GM18498 (cell line): ENCODE measurements around the gene SMARCD1.
A peak's percentile ranks its signal among the peaks of the same experiment; 100 is the strongest.

Experiments used
- ATAC-seq: cut with Tn5 transposase; IDR thresholded peaks from one replicate; pipeline ENCODE4 v1.9.1; 2021; ENCODE audit warnings: mild to moderate bottlenecking, moderate library complexity; ENCODE audit not compliant: unreplicated experiment

SMARCD1 gene

DNA sequence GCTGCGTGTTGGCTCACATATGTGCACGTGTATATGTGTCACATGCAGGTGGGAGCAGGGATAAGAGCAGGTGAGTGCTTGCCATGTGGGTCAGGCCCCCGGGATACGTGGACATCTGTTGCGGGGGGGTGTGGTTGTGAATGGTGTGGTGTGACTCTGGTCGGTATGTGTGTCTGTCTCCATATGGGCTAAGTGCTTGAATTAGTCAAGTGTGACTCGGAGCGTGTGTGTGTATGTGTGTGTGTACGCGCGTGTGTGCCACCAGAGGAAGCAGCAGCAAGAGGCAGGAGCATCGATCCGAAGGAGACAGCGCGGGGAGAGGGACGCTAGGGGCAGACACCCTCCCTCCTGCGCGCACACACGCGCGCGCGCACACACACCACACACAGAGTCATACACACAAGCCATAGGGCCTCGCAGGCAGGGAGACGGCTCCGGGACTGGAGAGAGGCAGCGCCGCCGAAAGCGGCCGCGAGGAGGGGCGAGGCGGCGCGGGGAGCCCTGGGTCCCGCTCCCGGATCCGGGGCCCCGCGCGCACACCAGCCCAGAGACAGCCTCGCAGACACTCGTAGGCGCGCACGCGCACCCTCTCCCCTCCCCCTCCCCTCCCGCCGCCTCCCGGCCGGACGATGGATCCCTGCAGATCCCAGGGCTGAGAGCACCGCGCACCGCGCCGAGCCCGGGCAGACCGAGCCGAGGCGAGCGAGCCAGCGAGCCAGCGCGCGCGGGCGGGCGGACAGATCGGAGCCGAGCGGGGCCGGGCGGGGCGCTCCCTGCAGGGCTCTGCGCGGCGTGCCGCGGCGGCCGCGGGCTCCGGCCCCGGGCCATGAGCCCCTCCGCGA lies 27.9 kb upstream of the SMARCD1 start, which contains the start of gene ASIC1:
ASIC1 (plus strand) TSS at position 597 of the 842 bp plus-strand sequence. CDS start 1,171 bp downstream, outside the sequence.
- ATAC-seq, result no peak

DNA sequence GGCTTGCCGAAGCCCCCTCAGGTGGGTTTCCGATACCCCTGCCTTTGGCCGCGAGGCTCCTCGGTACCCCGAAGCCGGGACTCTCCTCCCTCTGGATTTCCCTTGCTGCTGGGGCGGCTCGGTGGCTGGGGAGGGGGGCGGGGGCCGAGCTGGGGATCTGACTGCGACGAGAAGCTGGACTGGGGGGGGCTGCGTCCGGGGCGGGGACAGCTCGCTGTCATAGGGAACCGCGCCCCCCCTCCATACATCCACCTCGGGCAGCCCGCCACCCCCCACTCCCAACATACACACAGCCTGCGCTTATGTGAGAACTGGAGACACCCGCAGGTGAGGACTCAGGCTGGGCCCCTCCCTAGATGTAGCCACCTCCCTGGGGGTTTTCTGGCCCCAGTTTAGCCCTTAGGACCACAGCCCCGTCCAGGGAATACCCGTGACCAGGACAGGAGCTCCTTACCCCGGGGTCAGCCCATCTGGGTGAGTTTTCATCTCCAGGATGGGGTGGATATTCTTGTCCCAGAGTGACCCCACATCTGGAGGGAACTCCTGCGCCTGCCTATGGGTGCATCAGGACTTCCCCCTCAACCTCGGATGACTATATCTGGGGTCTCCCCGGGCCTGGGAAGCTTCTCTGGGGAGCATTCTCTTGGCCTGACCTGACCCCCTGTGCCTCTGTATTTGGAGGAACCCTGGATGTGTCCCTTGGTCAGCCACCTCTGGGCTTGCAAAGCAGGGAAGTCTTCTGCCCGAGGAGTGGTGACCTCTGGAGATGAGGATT lies 27.1 kb upstream of the SMARCD1 start:
- ATAC-seq, result no peak

DNA sequence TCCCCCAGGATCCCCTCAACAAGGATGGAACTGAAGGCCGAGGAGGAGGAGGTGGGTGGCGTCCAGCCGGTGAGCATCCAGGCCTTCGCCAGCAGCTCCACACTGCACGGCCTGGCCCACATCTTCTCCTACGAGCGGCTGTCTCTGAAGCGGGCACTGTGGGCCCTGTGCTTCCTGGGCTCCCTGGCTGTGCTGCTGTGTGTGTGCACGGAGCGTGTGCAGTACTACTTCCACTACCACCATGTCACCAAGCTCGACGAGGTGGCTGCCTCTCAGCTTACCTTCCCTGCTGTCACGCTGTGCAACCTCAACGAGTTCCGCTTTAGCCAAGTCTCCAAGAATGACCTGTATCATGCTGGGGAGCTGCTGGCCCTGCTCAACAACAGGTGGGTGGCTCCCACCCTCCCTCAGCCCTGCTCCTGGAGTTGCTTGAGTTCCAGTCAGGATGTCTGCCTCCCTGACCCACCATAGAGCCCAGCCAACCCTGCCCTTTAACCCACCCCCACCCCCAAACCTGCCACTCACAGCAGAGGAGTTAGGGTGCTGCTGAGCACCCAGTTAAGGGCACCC lies 26.3 kb upstream of the SMARCD1 start:
- ATAC-seq, result no peak

DNA sequence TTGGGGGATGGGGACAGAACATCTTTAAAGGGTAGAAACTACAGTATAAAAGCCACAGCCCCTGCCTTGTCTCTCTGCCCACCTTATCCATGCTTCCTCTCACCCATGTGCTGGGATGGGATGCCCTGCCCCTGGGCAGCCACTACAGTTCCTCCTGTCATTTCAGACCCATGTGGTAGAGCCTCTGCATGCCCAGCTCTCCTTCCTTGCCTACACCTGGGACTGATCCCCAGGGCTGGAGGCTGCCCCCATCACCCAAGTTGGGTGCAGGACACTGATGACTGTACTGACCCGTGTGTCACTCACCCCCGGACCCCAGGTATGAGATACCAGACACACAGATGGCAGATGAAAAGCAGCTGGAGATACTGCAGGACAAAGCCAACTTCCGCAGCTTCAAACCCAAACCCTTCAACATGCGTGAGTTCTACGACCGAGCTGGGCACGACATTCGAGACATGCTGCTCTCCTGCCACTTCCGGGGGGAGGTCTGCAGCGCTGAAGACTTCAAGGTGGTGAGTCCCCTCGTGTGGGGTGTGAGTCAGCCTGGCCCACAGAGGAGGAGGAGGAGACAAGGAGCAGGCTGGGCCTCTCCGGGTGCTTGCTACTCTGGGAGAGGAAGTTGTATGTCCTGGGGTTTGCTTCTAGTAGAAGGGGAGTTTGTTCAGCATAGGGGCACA lies 25.6 kb upstream of the SMARCD1 start:
- ATAC-seq, result no peak

DNA sequence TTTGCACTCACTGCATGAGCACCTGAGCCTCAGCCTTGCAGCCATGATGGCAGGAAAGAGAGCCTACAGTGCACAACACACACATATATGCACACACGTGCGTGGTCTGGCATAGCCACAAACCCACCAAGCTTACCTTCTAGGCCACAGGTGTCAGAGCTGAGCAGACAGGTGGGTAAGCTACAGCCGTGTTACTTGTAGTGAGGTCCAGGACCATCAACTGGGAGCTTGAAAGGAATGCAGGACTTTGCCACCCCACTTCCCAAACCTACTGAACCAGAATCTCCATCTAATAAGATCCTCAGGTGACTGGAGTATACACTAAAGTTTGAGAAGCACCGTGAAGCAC lies 25.0 kb upstream of the SMARCD1 start:
- no peak for ATAC-seq

DNA sequence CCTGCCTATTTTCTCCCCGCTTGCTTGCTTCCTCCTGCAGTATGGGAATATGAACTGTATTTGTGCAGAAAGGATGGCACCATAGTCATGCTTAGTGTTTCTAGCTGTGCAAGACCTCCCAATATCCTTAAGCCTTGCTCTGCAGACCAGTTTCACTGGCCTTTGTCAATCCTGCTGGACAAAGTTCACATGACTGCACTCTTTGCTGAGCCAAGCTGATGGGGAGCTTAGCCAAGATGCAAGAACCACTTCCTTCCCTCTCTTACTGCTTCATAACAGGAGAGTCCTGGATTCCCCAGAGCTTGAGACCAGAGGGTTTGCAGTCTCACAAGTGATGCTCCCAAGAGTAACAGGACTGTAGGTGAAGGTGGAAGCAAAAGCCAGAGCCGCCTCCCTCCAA lies 24.0 kb upstream of the SMARCD1 start:
- ATAC-seq, result no peak

DNA sequence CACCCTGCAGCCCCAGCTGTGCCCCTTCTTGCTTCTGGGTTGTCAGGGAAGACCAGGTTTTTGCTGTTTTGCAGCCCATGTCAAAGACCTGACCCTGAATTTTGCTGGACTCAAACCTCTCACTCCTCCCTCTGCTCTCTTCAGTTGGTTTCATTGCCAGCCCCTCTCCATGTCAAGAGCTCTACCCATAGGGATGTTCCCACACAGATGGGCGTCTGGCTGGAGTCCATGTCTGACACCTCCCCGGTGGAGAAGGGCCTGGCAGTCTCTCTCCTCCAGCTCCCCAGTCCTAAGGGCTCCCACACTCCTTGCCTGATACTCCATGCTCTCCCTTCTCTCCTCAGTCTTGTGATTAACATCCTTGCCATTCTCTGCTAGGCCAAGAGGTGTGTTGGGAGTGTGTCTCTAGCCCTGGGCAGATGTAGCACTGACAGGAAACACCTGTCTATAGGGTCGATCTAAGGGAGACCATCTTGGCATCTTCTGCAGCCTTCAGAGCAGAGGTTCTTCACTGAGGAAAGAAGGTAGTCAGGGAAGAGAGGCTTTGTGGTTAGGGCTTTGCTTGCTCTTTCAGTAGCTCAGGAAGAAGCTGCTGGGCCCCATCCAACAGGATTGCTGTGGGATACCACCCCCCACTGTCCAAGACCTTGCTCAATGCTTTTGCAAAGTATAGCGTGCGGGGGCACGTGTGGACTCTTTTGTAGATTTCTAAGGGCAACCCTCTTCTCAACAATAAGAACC lies 23.0 kb upstream of the SMARCD1 start:
- no peak for ATAC-seq

DNA sequence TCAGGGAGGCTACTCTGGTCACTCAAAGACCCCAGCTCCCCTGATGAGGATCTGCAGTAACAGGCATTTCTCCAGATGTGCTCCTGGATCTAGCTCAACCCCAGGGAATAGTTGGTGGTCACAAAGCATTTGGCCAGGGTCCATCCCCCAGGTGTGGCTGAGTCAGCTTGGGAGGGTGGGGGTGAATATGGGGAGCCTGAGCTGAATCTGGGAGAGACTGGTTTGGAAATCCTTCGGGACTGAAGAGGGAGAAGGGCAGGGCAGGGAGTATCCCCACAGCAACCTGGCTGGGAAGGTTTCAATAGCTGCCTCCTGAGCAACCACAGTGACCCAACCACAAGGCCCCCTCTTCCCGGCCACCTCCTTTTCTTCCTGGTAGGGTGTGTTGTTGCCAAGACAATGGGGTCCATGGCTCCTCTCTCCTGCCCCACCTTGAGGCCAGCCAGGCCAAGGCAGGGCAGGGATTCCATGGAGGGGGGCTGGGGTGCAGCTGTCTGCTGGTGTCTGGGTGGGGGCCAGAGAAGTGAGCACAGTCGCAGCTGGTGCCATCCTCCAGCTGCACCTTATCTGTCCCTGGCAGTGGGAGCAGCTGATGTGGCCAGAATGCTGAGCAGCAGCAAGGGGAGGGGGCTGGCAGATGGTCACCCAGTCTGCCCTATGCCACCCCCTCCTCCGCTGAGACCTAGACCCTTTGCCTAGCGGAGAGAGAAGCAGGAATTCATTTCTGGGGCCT lies 22.2 kb upstream of the SMARCD1 start:
- ATAC-seq, result no peak

DNA sequence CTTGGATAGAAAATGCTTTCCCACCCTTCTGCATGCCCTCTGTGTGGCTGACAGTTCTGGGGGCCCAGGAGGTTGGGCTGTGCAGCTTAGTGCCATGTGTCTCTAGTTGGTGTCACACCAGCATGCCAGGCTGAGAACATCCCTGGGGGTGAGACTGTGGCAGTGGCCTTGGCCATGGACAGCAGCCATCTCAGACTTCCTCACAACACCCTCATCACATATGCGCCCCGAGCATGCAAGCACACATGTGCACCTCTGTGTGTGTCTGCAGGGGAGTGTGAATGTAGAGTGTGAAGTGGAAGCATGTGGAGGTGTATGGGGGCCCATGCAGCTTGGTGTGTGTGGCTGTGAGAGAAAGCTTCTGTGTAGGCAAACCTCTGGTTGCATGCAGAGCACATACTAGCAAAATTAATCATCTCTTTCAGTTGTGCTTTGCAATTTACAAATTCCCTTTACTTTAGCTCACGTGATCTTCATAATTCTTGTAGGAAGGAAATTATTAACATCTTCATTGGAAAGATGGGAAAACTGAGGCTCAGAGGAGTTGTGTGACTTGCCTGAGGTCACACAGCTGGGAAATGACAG lies 19.3 kb upstream of the SMARCD1 start:
- ATAC-seq, result no peak

DNA sequence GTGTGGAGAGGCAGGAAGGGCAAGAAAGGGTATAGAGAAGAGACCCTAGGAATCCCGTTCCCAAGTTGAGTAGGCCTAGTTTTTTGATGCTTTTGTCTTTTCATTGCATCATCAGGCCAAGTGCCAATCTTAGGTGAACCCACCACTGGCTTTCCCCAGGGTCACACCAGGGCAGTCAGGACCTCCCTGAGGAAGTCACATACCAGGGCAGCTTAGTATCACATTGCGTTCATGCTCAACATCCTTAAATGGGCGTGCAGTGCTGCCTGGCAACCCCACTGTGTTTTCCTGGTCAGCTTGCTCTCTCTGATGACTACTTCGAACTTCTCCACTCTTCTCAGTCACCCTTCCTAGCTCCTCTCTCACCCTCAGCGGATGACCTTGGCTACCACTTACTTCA lies 18.7 kb upstream of the SMARCD1 start:
- ATAC-seq, result no peak

DNA sequence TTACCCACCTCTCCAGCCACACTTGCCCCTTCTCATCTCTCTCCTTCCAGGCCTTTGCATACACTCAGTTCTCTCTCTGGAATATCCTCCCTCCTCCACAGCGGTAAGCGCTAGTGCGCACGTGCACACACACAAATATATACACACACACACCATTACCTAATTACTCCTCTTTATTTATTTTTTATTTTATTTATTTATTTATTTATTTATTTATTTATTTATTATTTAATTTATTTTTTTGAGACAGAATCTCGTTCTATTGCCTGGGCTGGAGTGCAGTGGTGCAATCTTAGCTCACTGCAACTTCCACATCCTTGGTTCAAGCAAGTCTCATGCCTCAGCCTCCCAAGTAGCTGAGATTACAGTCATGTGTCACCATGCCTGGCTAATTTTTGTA lies 16.1 kb upstream of the SMARCD1 start:
- ATAC-seq, result no peak

DNA sequence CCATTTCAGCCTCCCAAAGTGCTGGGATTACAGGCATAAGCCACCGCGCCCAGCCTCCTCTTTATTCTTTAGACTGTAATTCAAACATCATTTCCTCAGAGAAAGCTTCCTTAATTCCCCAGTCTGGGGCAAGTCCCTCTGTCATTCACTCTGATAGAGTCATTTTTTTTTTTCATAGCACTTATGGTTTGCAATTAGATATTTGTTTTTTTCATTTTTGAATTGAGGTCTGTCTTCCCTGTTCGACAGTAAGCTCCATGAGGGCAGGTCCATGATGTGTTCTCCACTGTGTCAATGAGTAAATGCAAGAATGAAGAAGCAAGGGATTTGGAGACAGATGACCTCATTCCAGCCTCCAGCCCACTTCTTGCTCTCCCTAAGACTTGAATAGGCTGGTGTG lies 15.6 kb upstream of the SMARCD1 start:
- ATAC-seq, result no peak

DNA sequence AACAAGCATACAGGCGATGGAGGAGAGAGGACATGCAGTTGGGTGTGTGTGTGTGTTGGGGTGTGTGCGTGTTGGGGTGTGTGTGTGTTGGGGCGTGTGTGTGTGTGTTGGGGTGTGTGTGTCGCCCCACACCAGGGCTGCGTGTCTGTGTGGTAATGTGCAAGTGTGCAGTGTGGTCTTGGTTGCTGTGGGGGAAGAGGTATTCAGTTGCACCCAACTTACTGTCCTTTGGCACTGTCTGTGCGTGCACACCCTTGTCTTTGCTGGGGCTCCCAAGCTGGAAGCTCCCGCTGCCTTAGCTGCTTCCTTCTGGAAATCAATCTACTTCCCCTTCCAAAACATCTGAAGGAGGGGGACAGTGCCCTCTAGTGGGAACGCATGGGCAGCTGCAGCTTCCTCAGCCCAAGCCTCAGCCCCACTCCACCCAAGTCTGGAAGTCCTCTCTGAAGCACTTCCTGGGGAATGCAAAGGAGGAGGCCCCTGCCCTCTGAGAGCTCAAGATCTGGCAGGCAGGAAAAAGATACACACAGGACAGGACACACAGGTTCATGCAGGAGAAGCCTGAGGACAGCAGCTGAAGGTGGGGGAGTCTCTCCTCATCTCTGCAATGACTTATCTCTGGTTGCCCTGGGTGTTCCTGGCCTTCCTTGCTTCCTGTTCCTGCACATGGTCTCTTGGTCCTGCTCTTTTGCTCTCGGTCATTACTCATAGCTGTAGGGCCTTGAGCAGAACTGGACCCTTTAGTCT lies 14.7 kb upstream of the SMARCD1 start:
- ATAC-seq, result no peak

DNA sequence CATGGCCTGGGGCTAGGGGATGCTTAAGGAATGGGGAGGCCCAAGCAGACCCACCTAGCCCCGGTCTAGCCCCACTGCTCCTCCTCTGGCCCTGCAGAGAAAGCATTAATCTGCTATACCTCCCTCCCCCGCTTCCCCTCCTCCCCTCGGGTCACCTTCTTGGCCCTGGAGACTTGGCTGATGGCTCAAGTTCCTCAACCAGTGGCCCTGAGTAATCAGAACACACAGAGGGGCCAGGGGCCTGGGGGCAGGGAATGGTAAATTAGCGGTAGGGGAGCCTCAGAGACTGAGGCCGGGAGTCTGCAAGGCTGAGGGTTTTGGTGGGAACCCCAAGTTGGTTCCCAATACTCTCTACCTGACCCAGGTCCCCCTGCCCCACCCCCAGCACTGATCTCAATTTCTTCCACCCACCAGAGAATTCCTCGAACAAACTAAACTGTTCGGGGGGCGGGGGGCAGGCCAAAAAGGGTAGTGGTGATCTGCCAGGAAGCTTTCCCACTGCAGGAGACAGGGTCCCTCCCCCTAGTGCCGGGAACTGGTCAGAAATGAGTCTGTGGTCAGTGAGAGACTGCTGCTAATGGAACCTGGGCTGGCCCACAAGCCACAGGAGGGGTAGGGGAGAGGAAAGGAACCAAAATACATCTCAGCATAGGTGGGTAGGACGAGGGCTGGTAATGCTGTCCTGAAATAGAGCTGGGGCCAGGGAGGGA lies 12.8 kb upstream of the SMARCD1 start:
- ATAC-seq, result no peak

DNA sequence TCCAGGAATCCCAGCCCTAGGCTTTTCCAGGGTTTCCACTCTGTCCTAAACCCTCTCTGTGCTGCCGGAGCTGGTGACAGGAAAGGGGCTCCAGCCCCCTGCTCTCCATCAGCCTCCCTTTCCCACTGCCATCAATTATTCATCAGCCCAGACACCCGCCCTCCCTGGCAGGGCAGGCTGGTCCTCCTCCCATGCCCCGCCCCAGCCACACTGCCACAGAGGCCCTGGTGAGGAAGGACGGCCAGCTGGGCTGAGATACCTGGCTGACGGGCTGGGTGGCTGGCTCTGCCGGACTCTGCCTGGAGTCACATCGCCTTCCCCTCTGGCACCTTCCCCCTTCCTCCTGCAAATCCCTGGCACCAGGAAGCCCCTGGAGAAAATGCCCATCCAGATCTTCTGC lies 11.9 kb upstream of the SMARCD1 start:
- no peak for ATAC-seq

DNA sequence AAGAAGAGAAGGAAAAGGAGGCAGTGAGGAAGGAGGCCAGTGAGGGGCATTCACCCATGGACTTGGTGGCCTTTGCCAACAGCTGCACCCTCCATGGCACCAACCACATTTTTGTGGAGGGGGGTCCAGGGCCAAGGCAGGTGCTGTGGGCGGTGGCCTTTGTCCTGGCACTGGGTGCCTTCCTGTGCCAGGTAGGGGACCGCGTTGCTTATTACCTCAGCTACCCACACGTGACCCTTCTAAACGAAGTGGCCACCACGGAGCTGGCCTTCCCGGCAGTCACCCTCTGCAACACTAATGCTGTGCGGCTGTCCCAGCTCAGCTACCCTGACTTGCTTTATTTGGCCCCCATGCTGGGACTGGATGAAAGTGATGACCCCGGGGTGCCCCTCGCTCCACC lies 11.4 kb upstream of the SMARCD1 start:
- no peak for ATAC-seq

DNA sequence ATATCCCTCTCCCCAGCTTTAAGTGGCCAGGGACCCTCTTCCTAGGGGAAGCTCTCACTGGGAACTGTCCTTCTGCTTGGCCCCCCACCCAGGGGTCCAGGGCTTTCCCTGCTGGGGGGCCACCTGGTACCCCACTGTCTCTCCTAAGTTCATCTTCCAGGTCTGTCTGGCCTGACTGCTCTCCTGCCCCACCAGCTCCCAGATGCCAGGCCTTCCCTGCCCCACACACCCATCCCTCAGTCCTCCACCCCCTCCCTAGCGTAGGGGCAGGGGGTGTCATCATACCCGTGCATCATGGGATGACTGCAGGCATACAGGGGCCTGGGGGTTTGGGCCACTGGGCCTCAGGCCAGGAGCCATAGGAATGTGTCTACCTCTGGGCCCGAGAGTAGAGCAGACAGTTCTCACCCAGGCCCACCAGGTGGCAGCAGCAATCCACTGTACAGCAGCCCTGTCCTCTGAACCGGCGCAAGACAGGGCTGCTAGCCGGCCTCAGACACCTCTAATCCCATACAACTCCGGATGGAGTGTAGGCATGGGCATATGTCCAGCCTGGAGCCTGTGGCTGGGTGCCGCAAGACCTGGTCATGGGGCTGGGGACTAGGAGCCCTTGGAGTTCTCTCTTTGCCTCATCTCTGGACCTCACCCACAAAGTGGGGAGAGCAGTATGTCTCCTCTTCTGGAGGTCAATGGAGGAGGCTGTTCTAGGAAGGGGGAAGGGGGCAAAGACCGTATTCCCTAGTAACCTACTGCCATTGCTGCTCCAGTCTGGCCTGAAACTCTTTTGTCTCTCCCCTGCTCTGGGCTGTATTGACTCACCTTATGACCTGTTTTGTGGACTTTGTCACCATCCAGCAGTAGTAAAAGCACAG lies 10.0 kb upstream of the SMARCD1 start:
- peak; percentile 86 for ATAC-seq
